Inferior parietal cortex (tissue), 1 donor: ENCODE data around the gene RNF166.
A peak's percentile ranks its signal among the peaks of the same experiment; 100 is the strongest.
"Not testable (repeated sequence)": the region's sequence is repeated elsewhere in the genome, so short reads cannot be mapped to it uniquely, and the experiment has no call there.

Experiments
- DNase-seq: peaks from one replicate; pipeline ENCODE4 v3.0.0-alpha.2; 2016; ENCODE audit errors: extremely low spot score

RNF166 gene

DNA sequence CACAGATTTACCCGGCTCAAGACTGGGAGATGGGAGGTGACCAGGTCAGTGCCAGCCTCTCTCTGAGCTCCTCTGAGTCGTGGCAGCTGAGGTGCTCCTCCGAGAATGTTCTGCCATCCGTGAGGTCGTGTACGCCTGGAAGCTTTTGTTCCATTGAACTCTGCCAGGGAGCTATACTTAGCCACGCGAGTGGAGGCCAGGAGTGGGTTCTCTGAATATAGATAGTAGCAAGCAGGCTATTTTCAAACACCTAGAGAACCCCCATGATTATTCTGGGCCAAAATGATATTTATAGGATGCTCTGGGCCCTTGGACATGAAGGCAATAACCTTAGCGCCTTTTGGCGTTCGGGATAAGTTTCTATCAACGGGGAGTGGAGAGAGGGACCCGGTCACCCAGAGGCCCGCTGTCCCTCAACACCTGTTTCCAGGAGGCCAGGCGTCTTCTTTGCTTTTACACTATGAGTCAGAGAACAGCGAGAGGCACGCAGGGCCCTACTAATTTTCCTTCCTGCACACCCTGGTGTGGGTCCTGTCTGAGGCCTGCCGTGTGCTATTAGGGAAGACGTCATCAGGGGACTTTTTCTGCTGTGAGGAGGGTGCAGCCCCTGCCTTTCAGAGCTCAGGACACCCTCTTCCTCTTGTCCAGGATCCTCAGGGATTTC, 32.4 kb downstream of the RNF166 start:
- DNase-seq, result no peak

DNA sequence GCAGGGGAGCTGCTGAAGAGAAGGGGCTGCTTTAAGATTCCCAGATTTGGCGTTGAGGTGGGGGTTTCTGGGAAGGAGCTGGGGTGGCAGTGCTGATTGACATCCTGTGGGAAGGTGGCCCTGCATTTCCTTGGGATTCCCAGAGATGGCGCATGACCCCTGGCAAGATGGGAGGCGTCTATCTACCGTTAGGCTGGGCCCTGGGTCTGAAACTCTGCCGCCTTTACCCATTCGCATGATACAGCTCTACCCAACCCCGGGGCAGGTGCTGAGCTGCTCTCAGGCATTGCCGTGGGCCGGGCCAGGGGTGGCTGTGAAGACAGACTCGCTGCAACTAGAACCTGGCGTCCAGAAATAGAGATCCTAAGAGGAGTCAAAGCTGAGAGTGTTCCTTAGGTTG, 33.4 kb downstream of the RNF166 start:
- no peak for DNase-seq

DNA sequence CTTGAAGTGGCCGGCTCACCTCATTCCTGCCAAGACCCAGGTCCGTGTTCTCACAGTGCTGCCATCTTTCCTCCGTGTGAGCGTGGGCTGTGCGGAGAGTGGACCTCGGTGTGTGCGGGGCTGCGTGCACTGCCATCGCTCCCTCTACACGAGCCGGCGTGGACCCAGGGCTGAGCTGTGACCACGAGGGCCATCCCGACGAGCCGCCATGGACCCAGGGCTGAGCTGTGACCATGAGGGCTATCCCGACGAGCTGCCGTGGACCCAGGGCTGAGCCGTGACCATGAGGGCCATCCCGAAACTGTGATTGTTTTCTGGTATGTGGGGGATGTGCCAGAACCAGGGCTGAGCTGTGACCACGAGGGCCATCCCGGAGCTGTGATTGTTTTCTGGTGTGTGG, 34.4 kb downstream of the RNF166 start:
- no peak for DNase-seq

DNA sequence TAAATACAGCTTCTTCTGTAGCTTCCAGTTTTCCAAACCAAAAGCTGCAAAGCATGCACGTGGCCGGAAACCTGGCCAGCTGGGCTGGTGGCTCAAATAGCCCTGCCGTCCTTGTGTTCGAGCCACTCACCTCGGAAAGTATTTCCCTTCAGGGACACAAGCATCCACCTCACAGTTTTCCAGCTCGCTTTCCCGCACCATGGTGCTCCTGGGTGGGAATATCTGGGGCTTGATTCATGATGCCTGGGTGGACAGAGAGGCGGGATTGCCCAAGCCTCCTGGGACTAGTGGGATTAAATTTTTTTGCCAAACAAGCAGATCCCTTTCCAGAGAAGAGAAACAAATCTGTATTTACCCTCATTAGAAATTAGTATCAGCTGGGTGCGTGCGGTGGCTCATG, 36.2 kb downstream of the RNF166 start:
- DNase-seq, result no peak

DNA sequence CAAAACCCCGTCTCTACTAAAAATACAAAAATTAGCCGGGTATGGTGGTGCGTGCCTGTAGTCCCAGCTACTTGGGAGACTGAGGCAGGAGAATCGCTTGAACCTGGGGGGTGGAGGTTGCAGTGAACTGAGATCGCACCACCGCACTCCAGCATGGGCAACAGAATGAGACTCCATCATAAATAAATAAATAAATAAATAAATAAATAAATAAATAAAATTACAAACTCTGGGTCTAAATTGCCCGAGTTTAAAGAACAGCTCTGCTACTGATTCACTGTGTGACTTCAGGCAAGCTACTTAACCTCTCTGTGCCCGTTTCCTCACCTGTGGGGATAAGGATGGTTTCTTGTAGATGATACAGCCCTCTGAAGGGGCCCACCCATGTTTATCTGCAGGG, 36.7 kb downstream of the RNF166 start:
- DNase-seq, result not testable (repeated sequence)

DNA sequence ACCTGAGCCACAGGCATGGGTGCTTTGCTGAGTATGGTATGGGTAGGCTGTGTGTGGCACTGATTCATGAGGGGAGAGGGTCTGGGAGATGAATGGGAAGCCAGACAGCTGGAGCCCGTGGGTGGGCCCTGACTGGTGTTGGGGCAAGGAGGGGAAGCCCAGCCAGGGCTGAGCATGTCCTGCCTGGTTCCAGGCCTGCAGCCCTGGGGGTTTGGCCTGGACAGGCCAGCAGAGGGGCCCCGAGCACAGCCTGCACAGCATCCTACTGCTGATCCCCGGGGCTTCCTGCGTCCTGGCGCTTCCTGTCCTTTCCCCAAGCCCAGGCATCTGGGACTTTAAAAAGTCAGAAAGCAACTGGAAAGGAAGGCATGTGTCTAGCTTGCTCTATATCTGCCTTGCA, 38.7 kb downstream of the RNF166 start:
- no peak for DNase-seq

DNA sequence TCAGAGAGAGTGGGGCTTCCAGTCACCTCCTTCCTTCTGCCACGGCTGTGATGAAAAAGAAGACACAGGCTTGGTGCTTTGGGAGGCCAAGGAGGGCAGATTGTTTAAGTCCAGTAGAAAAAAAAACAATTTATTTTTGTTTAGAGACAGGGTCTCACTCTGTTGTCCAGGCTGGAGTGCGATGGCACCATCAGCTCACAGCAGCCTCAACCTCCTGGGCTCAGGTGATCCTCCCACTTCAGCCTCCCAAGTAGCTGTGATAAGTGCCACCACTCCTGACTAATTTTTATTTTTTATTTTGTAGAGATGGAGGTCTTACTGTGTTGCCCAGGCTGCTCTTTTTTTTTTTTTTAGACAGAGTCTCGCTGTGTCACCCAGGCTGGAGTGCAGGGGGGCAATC, 40.6 kb downstream of the RNF166 start:
- no peak for DNase-seq

DNA sequence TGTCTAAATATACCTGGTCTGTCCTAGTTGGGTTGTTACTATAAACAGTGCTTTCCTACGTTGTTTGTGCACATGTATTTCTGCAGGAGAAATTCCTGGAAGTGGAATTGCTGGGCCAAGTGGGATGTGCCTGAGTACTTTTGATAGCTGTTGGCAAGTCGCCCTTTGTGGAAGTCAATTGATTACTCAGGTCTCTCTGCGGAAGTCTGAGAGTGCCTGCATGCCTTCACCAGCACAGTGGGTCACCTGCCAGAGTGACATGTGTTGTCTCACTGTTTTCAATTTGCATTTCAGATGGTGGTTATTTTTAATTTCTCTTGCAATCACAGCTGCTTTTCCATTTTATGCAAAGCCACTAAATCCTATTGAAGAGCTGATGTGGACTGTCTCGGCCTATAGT, 41.1 kb downstream of the RNF166 start:
- DNase-seq, result no peak

DNA sequence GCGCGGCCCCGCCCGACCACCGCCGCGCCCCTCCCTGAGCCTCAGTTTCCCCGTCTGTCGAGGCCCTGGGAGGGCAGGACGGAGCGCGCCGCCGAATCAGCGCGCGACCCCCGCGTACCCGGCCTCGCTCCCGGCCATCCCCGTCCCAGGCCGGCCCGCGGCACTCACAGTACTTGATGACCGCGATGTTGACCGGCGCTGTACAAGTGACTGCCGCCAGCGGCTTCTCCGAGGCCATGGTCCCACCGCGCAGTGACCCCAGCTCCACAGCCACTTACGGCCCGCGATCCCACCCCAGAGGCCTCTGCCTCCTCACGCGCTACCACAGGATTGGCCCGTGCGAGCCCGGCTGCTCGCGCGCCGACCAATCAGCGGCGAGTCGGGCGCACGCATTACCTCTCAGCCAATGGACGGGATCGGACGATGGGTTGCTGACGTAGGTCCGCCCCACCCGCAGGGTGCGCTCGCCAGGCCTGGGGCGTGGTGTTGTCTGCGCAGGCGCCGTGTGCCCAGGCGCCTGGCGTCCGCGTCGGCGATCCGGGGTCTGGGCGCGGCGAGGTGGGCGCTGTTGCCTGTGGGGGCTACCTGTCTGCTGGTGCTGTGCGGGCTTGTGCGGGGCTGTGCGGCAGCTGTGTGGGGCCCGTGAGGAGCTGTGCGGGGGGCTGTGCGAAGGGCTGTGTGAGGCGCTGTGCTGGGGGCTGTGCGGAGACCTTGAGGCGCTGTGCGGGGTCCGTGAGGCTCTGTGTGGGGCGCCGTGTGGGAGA, 43.2 kb downstream of the RNF166 start, which contains the start of gene MVD:
MVD (minus strand) TSS at position 249 of the 764 bp plus-strand sequence; CDS start at position 238, 11 bp downstream.
- peak; percentile 98 for DNase-seq

DNA sequence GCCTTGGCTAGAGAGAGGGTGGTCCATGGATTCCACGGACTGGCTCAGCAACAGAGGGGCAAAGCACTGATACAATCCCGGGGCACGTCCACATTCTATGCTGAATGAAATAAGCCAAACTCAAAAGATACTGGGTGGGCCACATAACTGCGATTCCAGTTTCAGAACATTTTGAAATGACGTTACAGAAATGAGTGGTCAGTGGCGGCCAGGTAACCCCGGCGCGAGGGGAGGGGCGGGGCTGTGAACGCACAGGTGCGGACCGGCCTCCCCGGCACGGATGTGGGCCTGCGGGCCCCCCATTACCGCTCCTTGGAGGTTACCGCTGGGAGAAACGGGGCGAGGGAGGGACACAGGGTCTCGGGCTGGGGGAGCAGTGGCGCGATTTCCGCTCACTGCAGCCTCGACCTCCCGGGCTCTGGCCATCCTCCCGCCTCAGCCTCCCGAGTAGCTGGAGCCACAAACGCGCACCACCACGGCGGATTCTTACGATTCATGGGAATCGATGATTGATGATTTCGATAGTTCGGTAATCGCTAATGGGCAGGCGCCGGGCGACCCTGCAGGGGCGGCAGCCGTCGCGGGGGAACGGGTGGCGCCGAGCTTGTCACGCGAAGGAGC, 43.9 kb downstream of the RNF166 start:
- DNase-seq, result no peak

DNA sequence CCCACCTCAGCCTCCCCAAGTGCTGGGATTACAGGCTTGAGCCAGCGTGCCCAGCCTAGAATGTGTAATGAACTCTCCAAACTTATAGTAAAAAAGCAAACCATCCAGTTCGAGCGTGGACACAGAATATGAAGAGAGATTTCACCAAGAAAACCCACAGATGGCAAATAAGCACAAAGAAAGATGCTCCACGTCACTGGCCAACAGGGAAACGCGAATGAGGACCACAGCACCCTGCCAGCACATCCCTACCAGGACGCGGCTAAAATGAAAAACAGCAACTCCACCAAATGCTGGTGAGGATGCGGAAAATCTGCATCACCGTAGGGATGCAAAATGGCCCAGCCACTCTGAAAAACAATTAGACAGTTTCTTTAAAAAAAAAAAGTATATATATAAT, 44.7 kb downstream of the RNF166 start:
- DNase-seq, result no peak

DNA sequence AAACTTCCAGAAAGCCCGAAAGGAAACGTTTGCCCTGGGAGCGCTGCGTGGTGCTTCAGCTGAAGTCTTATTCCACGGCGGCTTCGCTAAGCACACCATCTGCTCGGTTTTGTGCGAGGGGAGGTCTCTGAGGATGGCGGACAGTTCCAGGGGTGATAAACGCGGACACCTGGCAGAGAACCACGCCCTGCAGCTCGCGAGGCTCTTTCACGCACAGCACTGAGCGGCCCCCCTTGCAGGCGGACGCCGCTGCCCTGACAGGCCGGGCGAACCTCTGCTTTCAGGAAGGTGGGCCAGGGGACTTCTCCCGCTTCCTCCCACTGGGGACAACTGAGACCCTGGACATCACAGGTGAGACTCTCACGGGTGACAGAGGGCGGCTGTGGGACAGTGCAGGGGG, 47.0 kb downstream of the RNF166 start:
- DNase-seq, result no peak

DNA sequence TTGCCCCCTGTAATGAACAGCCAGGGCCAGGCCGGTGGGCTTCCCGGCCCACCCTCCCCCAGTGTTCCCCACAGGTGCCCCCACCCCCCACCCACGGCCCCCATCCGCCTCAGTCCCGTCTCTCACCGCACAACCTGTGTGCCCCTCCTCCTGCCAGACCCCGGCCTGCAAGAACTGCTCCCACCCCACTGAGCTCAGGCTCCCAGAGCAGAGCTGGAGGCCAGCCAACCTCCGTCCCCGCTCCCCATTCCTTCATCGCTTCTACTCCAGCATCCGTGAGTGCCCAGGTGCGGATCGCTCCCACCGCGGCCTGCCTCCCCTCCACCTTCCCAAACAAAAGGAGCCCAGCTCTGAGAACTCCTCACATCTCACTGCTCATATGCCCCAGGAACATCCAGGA, 47.5 kb downstream of the RNF166 start:
- DNase-seq, result no peak

DNA sequence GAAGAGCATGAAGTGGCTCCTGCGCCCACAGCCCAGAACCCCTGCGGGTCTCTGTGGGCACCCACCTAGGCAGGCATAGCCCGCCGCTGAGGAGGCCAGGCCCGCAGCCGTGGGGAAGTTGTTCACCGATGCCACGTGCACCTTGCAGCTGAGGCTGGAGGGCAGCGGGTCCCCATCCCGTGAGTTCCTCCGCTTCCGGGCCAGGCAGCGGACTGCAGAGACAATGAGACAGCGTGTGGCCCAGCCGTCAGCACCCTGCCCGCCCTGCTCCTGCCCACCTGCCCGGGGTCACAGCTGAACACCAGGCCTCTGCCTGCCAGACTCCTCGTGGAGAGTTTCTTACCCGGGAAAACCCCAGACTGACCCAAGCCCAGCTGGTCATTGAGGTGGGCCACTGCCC, 48.8 kb downstream of the RNF166 start:
- DNase-seq, result no peak

DNA sequence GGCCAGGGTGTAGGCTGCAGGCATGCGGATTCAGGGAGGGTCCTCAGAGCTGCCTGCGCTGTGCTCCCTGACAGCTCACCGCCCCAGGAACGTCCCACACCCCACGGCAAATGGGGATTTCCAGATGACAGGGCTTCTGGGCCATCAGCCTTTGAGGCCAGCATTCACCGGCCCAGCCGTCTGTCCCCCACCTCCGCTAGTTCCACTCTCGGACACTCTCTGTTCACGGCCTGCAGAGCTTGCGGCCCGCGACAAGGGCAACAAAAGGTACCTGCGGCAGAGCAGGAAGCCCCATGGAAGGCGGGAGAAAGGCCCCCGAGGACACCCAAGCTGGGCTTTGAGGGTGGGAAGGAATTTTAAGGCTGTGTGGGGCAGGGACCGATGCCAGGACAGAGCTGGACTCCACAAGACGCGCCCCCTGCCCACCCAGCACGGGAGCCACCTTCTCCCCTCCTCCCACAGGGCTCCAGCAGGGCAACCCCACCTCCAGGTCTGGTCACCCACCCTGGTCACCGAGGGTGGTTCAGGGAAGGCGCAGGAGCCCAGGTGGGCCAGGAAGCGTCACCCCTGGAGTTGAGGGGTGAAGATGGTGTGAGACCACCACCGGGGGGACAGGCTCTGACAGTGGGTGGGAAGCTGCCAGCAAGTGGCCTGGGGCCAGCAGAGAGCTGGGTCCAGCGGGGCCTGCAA, 49.8 kb downstream of the RNF166 start:
- no peak for DNase-seq

DNA sequence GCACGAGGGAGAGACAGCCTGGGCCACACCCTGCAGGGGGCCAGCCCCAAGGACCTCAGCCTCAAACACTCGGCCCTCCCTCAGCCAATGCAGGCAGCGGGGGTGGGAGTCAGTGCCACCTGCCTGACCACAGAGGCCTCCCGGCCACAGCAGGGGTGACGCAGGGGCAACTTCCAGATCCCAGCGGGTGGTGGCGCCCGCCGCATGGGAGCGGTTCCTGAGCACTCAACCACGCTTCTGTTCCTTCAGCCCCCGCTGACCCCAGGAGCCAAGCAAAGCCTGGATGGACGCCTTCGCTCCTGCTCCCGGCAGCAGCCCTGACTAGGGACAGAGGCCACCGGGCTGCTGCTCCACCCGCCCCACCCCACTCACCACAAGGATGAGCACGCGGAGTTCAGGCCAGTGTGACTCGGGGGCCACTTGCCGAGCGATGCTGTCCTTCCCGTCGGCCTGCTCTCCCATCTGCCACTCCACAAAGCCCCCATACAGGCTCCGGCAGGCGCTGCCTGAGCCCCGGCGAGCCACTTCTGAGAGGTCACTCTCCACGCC, 50.4 kb downstream of the RNF166 start:
- DNase-seq, result no peak

DNA sequence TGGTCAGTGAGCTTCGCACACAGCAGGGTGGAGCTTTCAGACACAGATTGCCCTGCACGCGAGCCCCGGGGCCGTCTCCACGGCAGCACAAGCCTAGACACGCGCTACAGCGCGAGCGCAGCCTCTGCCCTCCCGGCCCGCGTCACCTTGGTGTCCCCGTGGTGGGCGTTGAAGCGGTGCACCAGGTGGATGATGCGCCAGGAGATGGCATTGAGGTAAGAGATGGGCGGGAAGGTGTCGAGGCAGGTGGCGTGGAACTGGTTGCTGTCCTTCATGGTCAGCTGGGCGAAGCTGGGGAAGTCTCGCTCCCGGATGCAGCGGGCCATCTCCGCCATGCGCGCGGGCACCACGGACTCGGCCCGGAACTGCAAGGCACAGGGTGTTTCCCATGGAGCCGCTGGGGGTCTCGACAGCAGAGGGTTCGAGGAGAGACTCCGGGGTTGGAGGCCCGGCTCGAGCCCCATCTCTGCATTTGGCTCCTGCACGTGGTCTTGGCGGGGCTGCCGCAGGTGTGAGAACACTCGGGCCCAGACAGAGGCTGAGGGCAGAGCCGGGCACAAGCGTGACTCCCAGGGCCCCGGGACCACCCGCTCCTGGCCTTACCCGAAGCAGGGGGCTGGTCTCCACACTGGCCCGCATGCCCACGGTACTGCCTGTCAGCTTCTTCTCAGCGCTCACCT, 51.0 kb downstream of the RNF166 start:
- no peak for DNase-seq

DNA sequence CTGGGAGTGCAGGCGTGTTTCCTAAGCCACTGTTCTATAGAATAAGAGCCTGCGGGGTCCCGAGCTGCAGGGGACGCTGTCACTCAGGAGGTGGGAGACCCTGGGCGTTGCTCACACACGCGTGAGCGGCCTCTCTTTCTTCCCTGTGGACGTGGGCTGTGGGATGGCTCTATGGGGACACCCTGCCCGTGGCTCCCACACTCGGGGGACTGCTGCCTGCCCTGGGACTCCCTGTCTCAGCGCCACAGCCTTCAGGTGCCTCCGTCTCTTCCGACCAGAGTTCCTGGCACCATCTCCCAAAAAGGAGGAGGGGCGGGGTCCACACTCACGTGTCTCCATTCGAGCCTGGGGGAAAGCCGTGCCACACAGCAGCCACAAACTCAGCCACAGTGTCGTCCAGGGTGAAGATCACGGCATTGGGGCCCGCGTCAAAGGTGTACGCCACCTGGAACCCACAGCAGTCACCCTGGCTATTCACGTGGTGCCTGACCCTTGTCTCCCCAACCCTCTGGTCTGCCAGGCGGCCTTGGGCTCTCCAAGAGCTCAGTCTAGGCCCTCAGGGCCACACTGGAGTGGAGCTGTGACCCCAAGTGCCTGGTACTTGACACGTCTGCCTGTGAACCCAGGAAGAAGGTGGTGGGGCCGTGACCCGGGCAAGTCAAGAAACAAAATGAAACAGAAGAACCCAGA, 51.7 kb downstream of the RNF166 start:
- no peak for DNase-seq

DNA sequence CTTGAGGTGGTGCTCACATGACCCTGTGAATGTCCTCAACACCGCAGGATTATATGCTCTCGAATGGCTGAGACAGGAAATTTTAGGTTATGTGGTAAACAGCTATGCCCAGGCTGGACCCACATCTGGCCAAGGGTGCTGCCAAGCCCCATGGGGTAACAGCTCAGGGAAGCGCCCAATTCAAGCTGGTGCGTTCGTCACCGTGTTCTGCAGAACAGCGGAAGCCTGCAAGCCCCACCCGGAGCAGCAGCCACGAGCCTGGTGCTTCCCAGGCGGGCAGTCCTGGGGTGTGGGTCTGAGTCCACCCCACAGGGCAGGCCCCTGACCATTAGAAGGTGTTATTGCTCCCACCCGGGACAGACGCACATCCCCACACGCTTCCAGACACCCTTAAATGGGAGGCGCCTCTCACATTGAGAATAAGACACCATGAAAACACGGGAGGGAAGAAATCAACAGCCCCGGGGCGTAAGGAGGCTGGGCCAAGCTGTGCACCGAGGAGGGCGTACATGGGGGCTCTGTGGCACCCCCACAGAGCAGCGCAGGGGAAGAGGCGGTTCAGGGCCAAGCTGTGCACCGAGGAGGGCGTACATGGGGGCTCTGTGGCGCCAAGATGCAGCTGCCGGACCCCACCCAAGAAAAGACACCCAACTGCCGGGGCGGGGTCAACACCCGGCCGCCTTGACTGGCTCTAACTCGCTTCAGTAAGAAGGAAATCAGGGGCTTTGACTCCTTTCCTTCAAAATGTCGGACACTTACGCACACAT, 52.4 kb downstream of the RNF166 start:
- DNase-seq, result no peak

DNA sequence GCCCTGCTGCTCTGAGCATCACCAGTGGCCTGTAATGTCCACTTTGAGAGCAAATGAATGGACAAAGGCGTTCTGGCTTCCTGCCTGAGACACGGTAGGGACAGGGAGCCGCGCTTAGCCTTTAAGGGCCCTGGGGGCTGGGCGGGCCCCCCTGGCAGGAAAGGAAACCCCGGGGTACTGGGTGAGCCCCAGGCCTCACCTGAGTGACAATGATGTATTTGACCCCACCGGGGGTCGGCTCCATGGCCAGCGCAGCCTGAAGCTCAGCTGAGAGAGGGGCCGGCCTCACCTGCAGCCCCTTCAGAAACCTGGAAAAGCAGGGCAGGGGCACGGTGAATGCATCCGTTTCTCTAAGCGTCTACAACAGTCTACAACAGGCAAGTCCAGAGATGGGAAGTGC, 53.1 kb downstream of the RNF166 start:
- no peak for DNase-seq
